Upper lobe of left lung (tissue), 4 donors: ENCODE measurements around the gene SIM1.

ENCODE experiments used
- POLR2A ChIP-seq, 4 donors: fragments of 450-650 bp; IDR thresholded peaks; one replicate each; pipeline ENCODE4 v1.5.1; 2016 to 2017; ENCODE audit warnings: antibody characterized with exemption in 4 of 4, mild to moderate bottlenecking in 2 of 4
- TF ChIP-seq, protein P1 (sequence below), 6 experiments: fragments of 450-650 bp in 4 of 6; fragments of 200-600 bp in 2 of 6; sonication (generic) in 2 of 6; IDR thresholded peaks; one replicate each; pipeline ENCODE4 v1.5.1; 2016 to 2019; ENCODE audit warnings: antibody characterized with exemption in 6 of 6

DNA sequence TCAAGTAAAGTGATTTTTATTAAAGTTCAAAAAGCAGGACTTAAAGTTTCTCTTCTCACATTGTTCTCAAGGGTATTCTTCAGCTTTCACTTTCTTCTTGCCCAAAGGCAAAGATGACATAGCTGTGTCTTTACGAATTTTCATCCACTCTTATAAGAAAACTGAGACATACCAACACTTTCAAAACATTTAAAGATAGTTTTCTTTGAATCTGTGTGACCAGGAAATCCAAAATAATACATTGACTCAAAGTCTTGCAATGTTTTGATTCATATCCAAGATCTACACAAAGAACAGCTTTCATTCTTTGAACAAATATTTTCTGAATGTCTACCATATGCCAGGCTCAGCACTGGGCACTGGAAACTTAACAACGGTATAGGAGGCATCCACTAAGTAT is 117.9 kb downstream of the SIM1 start:
- TF ChIP-seq POLR2A (IDR thresholded peaks at IDR 0.05): no peak
- TF ChIP-seq, protein P1, sequence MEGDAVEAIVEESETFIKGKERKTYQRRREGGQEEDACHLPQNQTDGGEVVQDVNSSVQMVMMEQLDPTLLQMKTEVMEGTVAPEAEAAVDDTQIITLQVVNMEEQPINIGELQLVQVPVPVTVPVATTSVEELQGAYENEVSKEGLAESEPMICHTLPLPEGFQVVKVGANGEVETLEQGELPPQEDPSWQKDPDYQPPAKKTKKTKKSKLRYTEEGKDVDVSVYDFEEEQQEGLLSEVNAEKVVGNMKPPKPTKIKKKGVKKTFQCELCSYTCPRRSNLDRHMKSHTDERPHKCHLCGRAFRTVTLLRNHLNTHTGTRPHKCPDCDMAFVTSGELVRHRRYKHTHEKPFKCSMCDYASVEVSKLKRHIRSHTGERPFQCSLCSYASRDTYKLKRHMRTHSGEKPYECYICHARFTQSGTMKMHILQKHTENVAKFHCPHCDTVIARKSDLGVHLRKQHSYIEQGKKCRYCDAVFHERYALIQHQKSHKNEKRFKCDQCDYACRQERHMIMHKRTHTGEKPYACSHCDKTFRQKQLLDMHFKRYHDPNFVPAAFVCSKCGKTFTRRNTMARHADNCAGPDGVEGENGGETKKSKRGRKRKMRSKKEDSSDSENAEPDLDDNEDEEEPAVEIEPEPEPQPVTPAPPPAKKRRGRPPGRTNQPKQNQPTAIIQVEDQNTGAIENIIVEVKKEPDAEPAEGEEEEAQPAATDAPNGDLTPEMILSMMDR (IDR thresholded peaks at IDR 0.05): no peak
